Loucy (cell line): ENCODE measurements around the gene COMMD2.

ENCODE experiments used
- EZH2phosphoT487 ChIP-seq: fragments of 200-600 bp; IDR thresholded peaks from 2 replicates; pipeline ENCODE4 v1.6.1; 2018; ENCODE audit warnings: antibody characterized with exemption, mild to moderate bottlenecking, moderate library complexity, borderline replicate concordance
- TF ChIP-seq, protein P1 (sequence below): fragments of 200-600 bp; sonication (generic); conservative IDR thresholded peaks from 2 replicates; pipeline ENCODE4 v1.5.1; 2014; ENCODE audit warnings: mild to moderate bottlenecking, antibody characterized with exemption, low read length

GRCh38 chr3:149744606-149745005 lies 7.7 kb downstream of the COMMD2 start:
- TF ChIP-seq, protein P1, sequence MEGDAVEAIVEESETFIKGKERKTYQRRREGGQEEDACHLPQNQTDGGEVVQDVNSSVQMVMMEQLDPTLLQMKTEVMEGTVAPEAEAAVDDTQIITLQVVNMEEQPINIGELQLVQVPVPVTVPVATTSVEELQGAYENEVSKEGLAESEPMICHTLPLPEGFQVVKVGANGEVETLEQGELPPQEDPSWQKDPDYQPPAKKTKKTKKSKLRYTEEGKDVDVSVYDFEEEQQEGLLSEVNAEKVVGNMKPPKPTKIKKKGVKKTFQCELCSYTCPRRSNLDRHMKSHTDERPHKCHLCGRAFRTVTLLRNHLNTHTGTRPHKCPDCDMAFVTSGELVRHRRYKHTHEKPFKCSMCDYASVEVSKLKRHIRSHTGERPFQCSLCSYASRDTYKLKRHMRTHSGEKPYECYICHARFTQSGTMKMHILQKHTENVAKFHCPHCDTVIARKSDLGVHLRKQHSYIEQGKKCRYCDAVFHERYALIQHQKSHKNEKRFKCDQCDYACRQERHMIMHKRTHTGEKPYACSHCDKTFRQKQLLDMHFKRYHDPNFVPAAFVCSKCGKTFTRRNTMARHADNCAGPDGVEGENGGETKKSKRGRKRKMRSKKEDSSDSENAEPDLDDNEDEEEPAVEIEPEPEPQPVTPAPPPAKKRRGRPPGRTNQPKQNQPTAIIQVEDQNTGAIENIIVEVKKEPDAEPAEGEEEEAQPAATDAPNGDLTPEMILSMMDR = no peak
- no peak for TF ChIP-seq EZH2phosphoT487
